Muscle layer of duodenum (tissue), 2 donors: ENCODE measurements around the gene NAA25.
A peak's percentile ranks its signal among the peaks of the same experiment; 100 is the strongest.
"Not testable (repeated sequence)": the region's sequence is repeated elsewhere in the genome, so short reads cannot be mapped to it uniquely, and the experiment has no call there.

Experiments used
- H3K27ac ChIP-seq: one replicate; pipeline ENCODE4 v1.7.0; 2013; ENCODE audit warnings: mild to moderate bottlenecking, low read length
- H3K27me3 ChIP-seq: one replicate; pipeline ENCODE4 v1.7.0; 2013; ENCODE audit warnings: low read depth, mild to moderate bottlenecking, control low read depth, low read length
- H3K36me3 ChIP-seq, 2 donors: one replicate each; pipeline ENCODE4 v1.7.0; 2013; ENCODE audit warnings: low read length in 2 of 2, control low read depth in 1 of 2, mild to moderate bottlenecking in 1 of 2; ENCODE audit not compliant: insufficient read depth in 2 of 2, control insufficient read depth in 1 of 2
- H3K4me1 ChIP-seq, 2 donors: one replicate each; pipeline ENCODE4 v1.7.0; 2013; ENCODE audit warnings: low read length in 2 of 2, mild to moderate bottlenecking in 2 of 2, control low read depth in 1 of 2, moderate library complexity in 1 of 2; ENCODE audit not compliant: insufficient read depth in 2 of 2, control insufficient read depth in 1 of 2
- H3K4me3 ChIP-seq, 2 donors: one replicate each; pipeline ENCODE4 v1.7.0; 2013; ENCODE audit warnings: low read length in 2 of 2, low read depth in 1 of 2, mild to moderate bottlenecking in 1 of 2
- H3K9me3 ChIP-seq, 2 donors: one replicate each; pipeline ENCODE4 v1.7.0; 2013; ENCODE audit warnings: low read length in 2 of 2, control low read depth in 1 of 2, mild to moderate bottlenecking in 1 of 2; ENCODE audit not compliant: control insufficient read depth in 1 of 2
- donor health status: healthy.

The NAA25 gene

GRCh38 chr12:112096667-112097066, 11.9 kb downstream of the NAA25 start:
- H3K36me3 ChIP-seq = peaks cover 17 to 26% of the 10 kb centered on the region in 2 donors
- H3K4me1 ChIP-seq = peaks cover 0 to 6% of the 10 kb centered on the region in 2 donors
- peak overlapping the region; percentile 3 for H3K27ac ChIP-seq
- H3K9me3 ChIP-seq = no peaks in the 10 kb centered on the region
- H3K4me3 ChIP-seq = no peak overlapping the region
- H3K27me3 ChIP-seq = no peaks in the 10 kb centered on the region

- peaks cover 15 to 31% of the 10 kb centered on the region in 2 donors for H3K36me3 ChIP-seq
- no peak overlapping the region for H3K4me3 ChIP-seq
- no peaks in the 10 kb centered on the region for H3K9me3 ChIP-seq
- H3K4me1 ChIP-seq = peaks cover 0 to 6% of the 10 kb centered on the region in 2 donors
- no peak overlapping the region for H3K27ac ChIP-seq
- H3K27me3 ChIP-seq = no peaks in the 10 kb centered on the region
Measured at GRCh38 chr12:112096070-112096469, 12.5 kb downstream of the NAA25 start.

GRCh38 chr12:112091563-112091962, 17.0 kb downstream of the NAA25 start:
- no peak overlapping the region for H3K27ac ChIP-seq
- H3K36me3 ChIP-seq = peaks cover 16 to 19% of the 10 kb centered on the region in 2 donors
- peaks cover 0 to 5% of the 10 kb centered on the region in 2 donors for H3K4me1 ChIP-seq
- H3K27me3 ChIP-seq = no peaks in the 10 kb centered on the region
- no peaks in the 10 kb centered on the region for H3K9me3 ChIP-seq
- H3K4me3 ChIP-seq = no peak overlapping the region

GRCh38 chr12:112087851-112088250, 20.7 kb downstream of the NAA25 start:
- Histone ChIP-seq H3K9me3 (no peaks in the 10 kb centered on the region), H3K4me3 (no peak overlapping the region), H3K36me3 (peaks cover 16 to 17% of the 10 kb centered on the region in 2 donors), H3K27ac (no peak overlapping the region), H3K4me1 (no peaks in the 10 kb centered on the region), H3K27me3 (no peaks in the 10 kb centered on the region)

- Histone ChIP-seq H3K36me3 (peaks cover 16 to 17% of the 10 kb centered on the region in 2 donors), H3K9me3 (no peaks in the 10 kb centered on the region), H3K27ac (no peak overlapping the region), H3K4me1 (no peaks in the 10 kb centered on the region), H3K27me3 (no peaks in the 10 kb centered on the region), H3K4me3 (no peak overlapping the region)
Measured at GRCh38 chr12:112087055-112087850, 21.3 kb downstream of the NAA25 start.

- no peaks in the 10 kb centered on the region for H3K27me3 ChIP-seq
- H3K4me3 ChIP-seq = no peak overlapping the region
- H3K4me1 ChIP-seq = no peaks in the 10 kb centered on the region
- no peaks in the 10 kb centered on the region for H3K9me3 ChIP-seq
- H3K36me3 ChIP-seq = peaks cover 41 to 65% of the 10 kb centered on the region in 2 donors
- H3K27ac ChIP-seq = no peak overlapping the region
Measured at GRCh38 chr12:112066566-112066965, 42.0 kb downstream of the NAA25 start.

GRCh38 chr12:112063273-112063672, 45.3 kb downstream of the NAA25 start:
- Histone ChIP-seq H3K4me3 (no peak overlapping the region), H3K27me3 (no peaks in the 10 kb centered on the region), H3K36me3 (peaks cover 46 to 59% of the 10 kb centered on the region in 2 donors), H3K4me1 (no peaks in the 10 kb centered on the region), H3K27ac (no peak overlapping the region), H3K9me3 (no peaks in the 10 kb centered on the region)

- no peak overlapping the region for H3K4me3 ChIP-seq
- H3K9me3 ChIP-seq = no peaks in the 10 kb centered on the region
- no peak overlapping the region for H3K27ac ChIP-seq
- H3K27me3 ChIP-seq = no peaks in the 10 kb centered on the region
- no peaks in the 10 kb centered on the region for H3K4me1 ChIP-seq
- H3K36me3 ChIP-seq = peaks cover 30 to 52% of the 10 kb centered on the region in 2 donors
Measured at GRCh38 chr12:112061137-112061536, 47.4 kb downstream of the NAA25 start.

GRCh38 chr12:112049351-112049750, 59.2 kb downstream of the NAA25 start:
- Histone ChIP-seq H3K4me3 (no peak overlapping the region), H3K9me3 (no peaks in the 10 kb centered on the region), H3K27me3 (no peaks in the 10 kb centered on the region), H3K27ac (no peak overlapping the region), H3K4me1 (peaks cover 7 to 9% of the 10 kb centered on the region in 2 donors), H3K36me3 (peaks cover 54 to 64% of the 10 kb centered on the region in 2 donors)

- peaks cover 7 to 9% of the 10 kb centered on the region in 2 donors for H3K4me1 ChIP-seq
- H3K9me3 ChIP-seq = no peaks in the 10 kb centered on the region
- peak overlapping the region; percentile 67 for H3K27ac ChIP-seq
- H3K36me3 ChIP-seq = peaks cover 50 to 67% of the 10 kb centered on the region in 2 donors
- H3K4me3 ChIP-seq = no peak overlapping the region
- H3K27me3 ChIP-seq = no peaks in the 10 kb centered on the region
Measured at GRCh38 chr12:112046003-112046402, 62.6 kb downstream of the NAA25 start.

- H3K4me3 ChIP-seq, H3K9me3 ChIP-seq, H3K27ac ChIP-seq, H3K27me3 ChIP-seq, H3K4me1 ChIP-seq: not testable (repeated sequence)
- peaks cover 67% of the 10 kb centered on the region in 2 donors for H3K36me3 ChIP-seq
Measured at GRCh38 chr12:112036614-112037013, 72.0 kb downstream of the NAA25 start.
